ENCODE data around the gene SLC20A1.
"Not testable (repeated sequence)": the region's sequence is repeated elsewhere in the genome, so short reads cannot be mapped to it uniquely, and the experiment has no call there.

SLC20A1 gene

DNA sequence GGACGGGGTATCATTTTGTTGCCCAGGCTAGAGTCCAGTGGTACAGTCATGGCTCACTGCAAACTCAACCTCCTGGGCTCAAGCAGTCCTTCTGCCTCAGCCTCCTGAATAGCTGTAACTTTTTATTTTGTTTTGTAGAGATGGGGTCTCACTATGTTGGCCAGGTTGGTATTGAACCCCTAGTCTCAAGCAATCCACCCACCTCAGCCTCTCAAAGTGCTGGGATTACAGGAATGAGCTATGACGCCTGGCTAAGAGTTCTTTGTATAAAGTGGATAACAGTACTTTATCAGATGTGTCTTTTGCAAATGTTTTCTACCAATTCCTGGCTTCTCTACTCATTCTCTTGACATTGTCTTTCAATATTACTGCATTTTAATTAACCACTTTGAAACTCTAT, 57.9 kb downstream of the SLC20A1 start:
- Histone ChIP-seq H3K36me3 (no peaks in the 10 kb centered on the region), H3K4me3 (ENCODE audit: low read depth, low read length) (no peak overlapping the region), H3K9me3 (ENCODE audit: severe bottlenecking) (no peaks in the 10 kb centered on the region), H3K27me3 (ENCODE audit: insufficient read depth, low read depth, severe bottlenecking) (no peaks in the 10 kb centered on the region), H3K27ac (no peak overlapping the region)
- DNase-seq, result no peak
- TF ChIP-seq, protein P1, sequence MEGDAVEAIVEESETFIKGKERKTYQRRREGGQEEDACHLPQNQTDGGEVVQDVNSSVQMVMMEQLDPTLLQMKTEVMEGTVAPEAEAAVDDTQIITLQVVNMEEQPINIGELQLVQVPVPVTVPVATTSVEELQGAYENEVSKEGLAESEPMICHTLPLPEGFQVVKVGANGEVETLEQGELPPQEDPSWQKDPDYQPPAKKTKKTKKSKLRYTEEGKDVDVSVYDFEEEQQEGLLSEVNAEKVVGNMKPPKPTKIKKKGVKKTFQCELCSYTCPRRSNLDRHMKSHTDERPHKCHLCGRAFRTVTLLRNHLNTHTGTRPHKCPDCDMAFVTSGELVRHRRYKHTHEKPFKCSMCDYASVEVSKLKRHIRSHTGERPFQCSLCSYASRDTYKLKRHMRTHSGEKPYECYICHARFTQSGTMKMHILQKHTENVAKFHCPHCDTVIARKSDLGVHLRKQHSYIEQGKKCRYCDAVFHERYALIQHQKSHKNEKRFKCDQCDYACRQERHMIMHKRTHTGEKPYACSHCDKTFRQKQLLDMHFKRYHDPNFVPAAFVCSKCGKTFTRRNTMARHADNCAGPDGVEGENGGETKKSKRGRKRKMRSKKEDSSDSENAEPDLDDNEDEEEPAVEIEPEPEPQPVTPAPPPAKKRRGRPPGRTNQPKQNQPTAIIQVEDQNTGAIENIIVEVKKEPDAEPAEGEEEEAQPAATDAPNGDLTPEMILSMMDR (IDR thresholded peaks at IDR 0.05; ENCODE audit: low read depth, low read length), result no peak

- TF ChIP-seq, protein P1 (IDR thresholded peaks at IDR 0.05; ENCODE audit: low read depth, low read length), result no peak
- no peaks in the 10 kb centered on the region for H3K36me3 ChIP-seq
- no peaks in the 10 kb centered on the region for H3K9me3 ChIP-seq (ENCODE audit: severe bottlenecking)
- H3K4me3 ChIP-seq (ENCODE audit: low read depth, low read length), result no peak overlapping the region
- DNase-seq, result no peak
- no peaks in the 10 kb centered on the region for H3K27me3 ChIP-seq (ENCODE audit: insufficient read depth, low read depth, severe bottlenecking)
- no peak overlapping the region for H3K27ac ChIP-seq
Observed at GRCh38 chr2:112705575-112705974, 59.8 kb downstream of the SLC20A1 start.

- Histone ChIP-seq H3K9me3 (ENCODE audit: severe bottlenecking) (no peaks in the 10 kb centered on the region), H3K27ac (no peak overlapping the region), H3K36me3 (no peaks in the 10 kb centered on the region), H3K4me3 (ENCODE audit: low read depth, low read length) (no peak overlapping the region), H3K27me3 (ENCODE audit: insufficient read depth, low read depth, severe bottlenecking) (no peaks in the 10 kb centered on the region)
- TF ChIP-seq, protein P1 (IDR thresholded peaks at IDR 0.05; ENCODE audit: low read depth, low read length), result no peak
- no peak for DNase-seq
Observed at GRCh38 chr2:112706170-112706664, 60.5 kb downstream of the SLC20A1 start.

GRCh38 chr2:112706947-112707346, 61.2 kb downstream of the SLC20A1 start:
- H3K27ac ChIP-seq; H3K27me3 ChIP-seq (ENCODE audit: insufficient read depth, low read depth, severe bottlenecking); H3K9me3 ChIP-seq (ENCODE audit: severe bottlenecking); DNase-seq; H3K36me3 ChIP-seq; H3K4me3 ChIP-seq (ENCODE audit: low read depth, low read length): not testable (repeated sequence)

- Histone ChIP-seq H3K36me3 (no peaks in the 10 kb centered on the region), H3K27ac (no peak overlapping the region; the same call in none of the 2 replicates), H3K9me3 (ENCODE audit: severe bottlenecking) (no peaks in the 10 kb centered on the region), H3K4me3 (ENCODE audit: low read depth, low read length) (no peak overlapping the region), H3K27me3 (ENCODE audit: insufficient read depth, low read depth, severe bottlenecking) (no peaks in the 10 kb centered on the region)
- TF ChIP-seq, protein P1 (IDR thresholded peaks at IDR 0.05; ENCODE audit: low read depth, low read length), result no peak
- peak; percentile 71 for DNase-seq
Observed at GRCh38 chr2:112708968-112709367, 63.2 kb downstream of the SLC20A1 start.

GRCh38 chr2:112709703-112710102, 64.0 kb downstream of the SLC20A1 start:
- Histone ChIP-seq H3K27me3 (ENCODE audit: insufficient read depth, low read depth, severe bottlenecking) (no peaks in the 10 kb centered on the region), H3K27ac (no peak overlapping the region; the same call in 1 of the 2 replicates), H3K36me3 (no peaks in the 10 kb centered on the region), H3K4me3 (ENCODE audit: low read depth, low read length) (no peak overlapping the region), H3K9me3 (ENCODE audit: severe bottlenecking) (no peaks in the 10 kb centered on the region)
- TF ChIP-seq, protein P1 (IDR thresholded peaks at IDR 0.05; ENCODE audit: low read depth, low read length), result no peak
- peak; percentile 54 for DNase-seq

Measured in WERI-Rb-1 (cell line).